ENCODE data around the gene RTF1.

- TF ChIP-seq, protein P1, sequence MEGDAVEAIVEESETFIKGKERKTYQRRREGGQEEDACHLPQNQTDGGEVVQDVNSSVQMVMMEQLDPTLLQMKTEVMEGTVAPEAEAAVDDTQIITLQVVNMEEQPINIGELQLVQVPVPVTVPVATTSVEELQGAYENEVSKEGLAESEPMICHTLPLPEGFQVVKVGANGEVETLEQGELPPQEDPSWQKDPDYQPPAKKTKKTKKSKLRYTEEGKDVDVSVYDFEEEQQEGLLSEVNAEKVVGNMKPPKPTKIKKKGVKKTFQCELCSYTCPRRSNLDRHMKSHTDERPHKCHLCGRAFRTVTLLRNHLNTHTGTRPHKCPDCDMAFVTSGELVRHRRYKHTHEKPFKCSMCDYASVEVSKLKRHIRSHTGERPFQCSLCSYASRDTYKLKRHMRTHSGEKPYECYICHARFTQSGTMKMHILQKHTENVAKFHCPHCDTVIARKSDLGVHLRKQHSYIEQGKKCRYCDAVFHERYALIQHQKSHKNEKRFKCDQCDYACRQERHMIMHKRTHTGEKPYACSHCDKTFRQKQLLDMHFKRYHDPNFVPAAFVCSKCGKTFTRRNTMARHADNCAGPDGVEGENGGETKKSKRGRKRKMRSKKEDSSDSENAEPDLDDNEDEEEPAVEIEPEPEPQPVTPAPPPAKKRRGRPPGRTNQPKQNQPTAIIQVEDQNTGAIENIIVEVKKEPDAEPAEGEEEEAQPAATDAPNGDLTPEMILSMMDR (conservative IDR thresholded peaks at IDR 0.05; ENCODE audit: low read length) = no peak
- TF ChIP-seq EZH2phosphoT487 (IDR thresholded peaks at IDR 0.05; ENCODE audit: borderline replicate concordance, low read depth, low read length) = no peak
Observed at GRCh38 chr15:41443275-41443674, 26.4 kb downstream of the RTF1 start.
